Fibroblast of lung (primary cell): ENCODE data around the gene NINL. TPM values are rescaled to one million over a fixed set of nuclear protein-coding genes. Genes with fewer than 3 reads are reported as not detected.

Experiments used
- DNase-seq, 2 donors: peaks; one replicate each; pipeline versions ENCODE4 v3.0.0 to v3.0.0-alpha.2; 2010; ENCODE audit warnings: low read depth in 2 of 2
- H2AFZ ChIP-seq: 2 replicates; pipeline ENCODE4 v1.5.1; 2012; ENCODE audit warnings: low read length, control low read depth, inconsistent platforms
- H3K27ac ChIP-seq: 2 replicates; pipeline ENCODE4 v1.5.1; 2011; ENCODE audit warnings: low read length, control low read depth; ENCODE audit not compliant: insufficient read depth
- H3K27me3 ChIP-seq: 2 replicates; pipeline ENCODE4 v1.5.1; 2011; ENCODE audit warnings: mild to moderate bottlenecking, low read length; ENCODE audit not compliant: control insufficient read depth, insufficient read depth
- H3K36me3 ChIP-seq: 2 replicates; pipeline ENCODE4 v1.5.1; 2011; ENCODE audit warnings: low read length; ENCODE audit not compliant: control insufficient read depth, insufficient read depth
- H3K4me1 ChIP-seq: 2 replicates; pipeline ENCODE4 v1.5.1; 2011; ENCODE audit warnings: low read length; ENCODE audit not compliant: control insufficient read depth, insufficient read depth; ENCODE audit errors: extremely low read depth
- H3K4me2 ChIP-seq: 2 replicates; pipeline ENCODE4 v1.5.1; 2011; ENCODE audit warnings: low read length, control low read depth; ENCODE audit not compliant: insufficient read depth; ENCODE audit errors: extremely low read depth
- H3K4me3 ChIP-seq, 4 experiments: fragments of 200-600 bp in 1 of 4; sonication (generic) in 1 of 4; replicated peaks in 1 of 4; 2 replicates each; pipeline ENCODE4 v1.5.1; 2011 to 2016; ENCODE audit warnings: low read length in 4 of 4, low read depth in 3 of 4, mild to moderate bottlenecking in 3 of 4, control low read depth in 2 of 4, inconsistent platforms in 1 of 4, mixed read lengths in 1 of 4; ENCODE audit not compliant: insufficient read depth in 1 of 4; ENCODE audit errors: control extremely low read depth in 1 of 4
- H3K79me2 ChIP-seq: 2 replicates; pipeline ENCODE4 v1.5.1; 2012; ENCODE audit warnings: mild to moderate bottlenecking, low read length, inconsistent platforms; ENCODE audit not compliant: control insufficient read depth, insufficient read depth
- H3K9ac ChIP-seq: 2 replicates; pipeline ENCODE4 v1.5.1; 2011; ENCODE audit warnings: mild to moderate bottlenecking, low read length, control low read depth; ENCODE audit not compliant: insufficient read depth
- H3K9me3 ChIP-seq: 2 replicates; pipeline ENCODE4 v1.5.1; 2012; ENCODE audit warnings: low read depth, low read length; ENCODE audit not compliant: control insufficient read depth, insufficient read depth
- H4K20me1 ChIP-seq: 2 replicates; pipeline ENCODE4 v1.5.1; 2011; ENCODE audit warnings: low read length; ENCODE audit not compliant: control insufficient read depth, insufficient read depth; ENCODE audit errors: extremely low read depth
- CTCF ChIP-seq, 2 donors: IDR thresholded peaks in 1 of 2; conservative IDR thresholded peaks in 1 of 2; 1 replicate in 1 of 2; 2 replicates in 1 of 2; pipeline ENCODE4 v1.5.1; 2011 to 2012; ENCODE audit warnings: low read length in 2 of 2, control low read depth in 1 of 2, inconsistent platforms in 1 of 2, low read depth in 1 of 2, mild to moderate bottlenecking in 1 of 2
- EZH2 ChIP-seq: IDR thresholded peaks from 2 replicates; pipeline ENCODE4 v1.5.1; 2012; ENCODE audit warnings: low read length, control low read depth, mild to moderate bottlenecking; ENCODE audit errors: missing control alignments
- polyA plus RNA-seq, 2 donors: library from polyadenylated mRNA; depleted of rRNA in 1 of 2; stranded (reverse) in 1 of 2; unstranded in 1 of 2; fragments of >200 nt; gene quantifications; 2 replicates each; pipeline ENCODE4 v1.2.1, GENCODE V29; 2011 to 2012; ENCODE audit warnings: missing spikeins in 1 of 2
- total RNA-seq: library from RNA; depleted of rRNA; stranded (reverse); fragments of >200 nt; gene quantifications from 2 replicates; pipeline ENCODE4 v1.2.1, GENCODE V29; 2014

The NINL gene
- total and polyA plus RNA-seq, 2 donors (not counting 1 experiment from before 2014, with no cell fraction given), result 4.4 to 16.3 TPM

DNA sequence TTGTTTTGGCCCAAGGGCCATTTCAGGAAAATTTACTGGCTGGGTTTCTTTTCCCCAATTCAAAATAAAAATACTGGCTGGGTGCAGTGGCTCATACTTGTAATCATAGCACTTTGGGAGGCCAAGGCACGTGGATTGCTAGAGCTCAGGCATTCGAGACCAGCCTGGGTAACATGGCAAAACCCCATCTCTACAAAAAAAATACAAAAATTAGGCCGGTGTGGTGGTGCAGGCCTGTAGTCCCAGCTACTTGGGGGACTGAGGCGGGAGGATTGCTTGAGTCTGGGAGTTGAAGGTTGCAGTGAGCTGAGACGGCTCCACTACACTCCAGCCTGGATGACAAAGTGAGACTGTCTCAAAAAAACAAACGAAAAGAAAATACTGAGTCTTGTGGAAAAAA is 60.0 kb downstream of the NINL start:
- peaks cover 9% of the 10 kb centered on the region for H3K4me1 ChIP-seq
- H3K79me2 ChIP-seq, result no peaks in the 10 kb centered on the region
- H4K20me1 ChIP-seq, result no peaks in the 10 kb centered on the region
- H3K9me3 ChIP-seq, result no peaks in the 10 kb centered on the region
- H3K9ac ChIP-seq, result no peak overlapping the region
- H3K27ac ChIP-seq, result peak overlapping the region; percentile 26
- H3K36me3 ChIP-seq, result peaks cover 3% of the 10 kb centered on the region
- no peak overlapping the region for H2AFZ ChIP-seq
- H3K4me2 ChIP-seq, result no peak overlapping the region
- H3K27me3 ChIP-seq, result no peaks in the 10 kb centered on the region
- no peak for DNase-seq
- TF ChIP-seq EZH2 (no peak), CTCF (conservative IDR thresholded peaks at IDR 0.05 in 1 of 2, IDR thresholded peaks at IDR 0.05 in 1 of 2; ENCODE audit: low read depth in 1 of 2, low read length in 2 of 2) (no peak)
- no peak overlapping the region for H3K4me3 ChIP-seq

DNA sequence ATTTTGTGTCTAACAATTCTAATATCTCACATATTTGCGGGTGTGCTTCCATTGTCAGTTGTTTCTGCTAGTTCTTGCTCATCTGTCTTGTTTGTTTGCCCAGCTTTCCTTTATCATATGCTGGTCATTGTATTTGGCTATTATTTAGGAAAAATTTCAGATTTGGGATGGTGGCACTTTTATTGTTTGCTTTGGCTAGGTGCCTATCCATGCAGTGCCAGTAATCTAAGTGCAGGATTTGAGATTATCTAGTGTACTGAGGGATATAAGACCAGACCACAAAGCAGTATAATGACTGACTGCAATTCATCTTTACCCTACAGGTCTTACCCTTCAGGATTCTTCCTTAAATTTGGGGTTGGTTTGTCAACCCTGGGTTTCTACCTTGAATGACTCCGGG is 63.9 kb downstream of the NINL start:
- TF ChIP-seq CTCF (conservative IDR thresholded peaks at IDR 0.05 in 1 of 2, IDR thresholded peaks at IDR 0.05 in 1 of 2; ENCODE audit: low read depth in 1 of 2, low read length in 2 of 2) (no peak), EZH2 (no peak)
- Histone ChIP-seq H3K36me3 (peaks cover 3% of the 10 kb centered on the region), H4K20me1 (no peaks in the 10 kb centered on the region), H3K79me2 (no peaks in the 10 kb centered on the region), H3K27me3 (no peaks in the 10 kb centered on the region), H3K27ac (no peak overlapping the region), H3K9me3 (no peaks in the 10 kb centered on the region), H3K4me1 (peaks cover 5% of the 10 kb centered on the region), H3K9ac (no peak overlapping the region), H2AFZ (no peak overlapping the region), H3K4me3 (no peak overlapping the region), H3K4me2 (no peak overlapping the region)
- no peak for DNase-seq

DNA sequence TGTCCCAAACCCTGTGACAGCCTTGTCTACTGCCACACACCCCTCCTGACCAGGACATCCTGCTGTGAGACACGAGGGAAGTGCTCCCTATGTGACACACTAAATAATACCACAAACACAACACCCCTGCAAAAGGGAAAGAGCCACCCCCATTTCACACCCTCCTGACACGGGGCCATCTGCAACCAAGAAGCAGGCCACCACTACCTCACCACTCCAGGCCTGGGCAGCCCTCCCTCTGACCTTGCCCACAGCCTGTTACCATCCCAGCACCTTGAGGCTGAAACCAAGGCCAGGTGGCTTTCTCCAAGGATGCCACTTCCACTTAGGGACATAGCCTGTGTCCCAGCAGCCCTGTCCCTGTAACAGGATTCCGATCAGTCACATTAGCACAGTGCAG is 68.2 kb downstream of the NINL start:
- Histone ChIP-seq H2AFZ (no peak overlapping the region), H3K4me3 (no peak overlapping the region), H3K9ac (no peak overlapping the region), H3K4me1 (no peaks in the 10 kb centered on the region), H3K27me3 (no peaks in the 10 kb centered on the region), H3K9me3 (no peaks in the 10 kb centered on the region), H3K27ac (no peak overlapping the region), H3K36me3 (no peaks in the 10 kb centered on the region), H3K79me2 (no peaks in the 10 kb centered on the region), H4K20me1 (no peaks in the 10 kb centered on the region), H3K4me2 (no peak overlapping the region)
- TF ChIP-seq EZH2, result no peak
- TF ChIP-seq CTCF (conservative IDR thresholded peaks at IDR 0.05 in 1 of 2, IDR thresholded peaks at IDR 0.05 in 1 of 2; ENCODE audit: low read depth in 1 of 2, low read length in 2 of 2), result no peak
- DNase-seq, result no peak
